Heart left ventricle (tissue), 13 donors: ENCODE data around the gene ADGRA1.

Experiments
- POLR2A ChIP-seq, 2 donors: fragments of 450-650 bp; IDR thresholded peaks; one replicate each; pipeline ENCODE4 v1.6.1; 2017; ENCODE audit warnings: antibody characterized with exemption in 2 of 2, mild to moderate bottlenecking in 2 of 2, moderate library complexity in 2 of 2
- TF ChIP-seq, protein P1 (sequence below), 12 donors: fragments of 200-600 bp; sonication (generic) in 4 of 12; IDR thresholded peaks; one replicate each; pipeline versions ENCODE4 v1.5.0 to v1.8.0; 2018 to 2022; ENCODE audit warnings: antibody characterized with exemption in 12 of 12, mild to moderate bottlenecking in 5 of 12
- donor health status: ischemic (EF 13 %, LVEDD 7.1; RV severe dilation, severe dysfunction).
- donor health status: DM: no; HTN: yes; CAD: no.
- donor health status: DM: no; HTN: no; CAD: no.
- donor health status: ischemic (EF 25% LVEDD 6.9; RV normal size, moderate dysfunction).
- donor health status: ischemic (EF 25% LVEDD 5.7; RV mildly dilated, moderate dysfunction).
- donor health status: ischemic (EF 35%, LVEDD 5.7; RV mildly dilated, moderate dysfunction).
- donor health status: nonischemic (EF 11% LVEDD 7.7; RV severe dilation, severe dysfunction).
- donor health status: DM: yes; HTN: yes; CAD: no.
- donor health status: PGD.
- donor health status: ischemic (EF 29% LVEDD 5.4; RV normal size, mild dysfunction).
- donor health status: nonischemic (EF 23%, LVEDD 6.1; RV moderate dilation, normal function).

DNA sequence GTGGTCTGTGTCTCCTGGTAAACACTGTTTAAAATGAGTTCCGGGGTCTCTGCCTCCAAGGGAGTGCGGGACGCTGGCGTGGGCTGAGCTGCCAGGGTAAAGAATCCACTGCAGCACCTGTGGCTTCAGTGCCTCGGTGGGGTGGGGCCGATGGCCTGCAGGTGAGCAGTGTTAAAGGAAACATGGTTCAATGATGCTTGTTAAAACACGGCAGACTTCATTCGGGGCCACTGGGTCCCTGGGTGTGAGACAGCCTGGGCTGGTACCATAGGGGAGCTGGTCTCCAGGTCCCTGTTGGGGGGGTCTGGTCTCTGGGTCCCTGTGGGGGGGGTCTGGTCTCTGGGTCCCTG, 47.4 kb downstream of the ADGRA1 start:
- TF ChIP-seq, protein P1, sequence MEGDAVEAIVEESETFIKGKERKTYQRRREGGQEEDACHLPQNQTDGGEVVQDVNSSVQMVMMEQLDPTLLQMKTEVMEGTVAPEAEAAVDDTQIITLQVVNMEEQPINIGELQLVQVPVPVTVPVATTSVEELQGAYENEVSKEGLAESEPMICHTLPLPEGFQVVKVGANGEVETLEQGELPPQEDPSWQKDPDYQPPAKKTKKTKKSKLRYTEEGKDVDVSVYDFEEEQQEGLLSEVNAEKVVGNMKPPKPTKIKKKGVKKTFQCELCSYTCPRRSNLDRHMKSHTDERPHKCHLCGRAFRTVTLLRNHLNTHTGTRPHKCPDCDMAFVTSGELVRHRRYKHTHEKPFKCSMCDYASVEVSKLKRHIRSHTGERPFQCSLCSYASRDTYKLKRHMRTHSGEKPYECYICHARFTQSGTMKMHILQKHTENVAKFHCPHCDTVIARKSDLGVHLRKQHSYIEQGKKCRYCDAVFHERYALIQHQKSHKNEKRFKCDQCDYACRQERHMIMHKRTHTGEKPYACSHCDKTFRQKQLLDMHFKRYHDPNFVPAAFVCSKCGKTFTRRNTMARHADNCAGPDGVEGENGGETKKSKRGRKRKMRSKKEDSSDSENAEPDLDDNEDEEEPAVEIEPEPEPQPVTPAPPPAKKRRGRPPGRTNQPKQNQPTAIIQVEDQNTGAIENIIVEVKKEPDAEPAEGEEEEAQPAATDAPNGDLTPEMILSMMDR (IDR thresholded peaks at IDR 0.05): no peak
- no peak for TF ChIP-seq POLR2A (IDR thresholded peaks at IDR 0.05)
